Measurements from ENCODE around the gene DYDC2. TPM values are rescaled to one million over a fixed set of nuclear protein-coding genes. Genes with fewer than 3 reads are reported as not detected.

DYDC2 gene
- total and polyA plus RNA-seq, 4 experiments from 2014 or later, result not detected

DNA sequence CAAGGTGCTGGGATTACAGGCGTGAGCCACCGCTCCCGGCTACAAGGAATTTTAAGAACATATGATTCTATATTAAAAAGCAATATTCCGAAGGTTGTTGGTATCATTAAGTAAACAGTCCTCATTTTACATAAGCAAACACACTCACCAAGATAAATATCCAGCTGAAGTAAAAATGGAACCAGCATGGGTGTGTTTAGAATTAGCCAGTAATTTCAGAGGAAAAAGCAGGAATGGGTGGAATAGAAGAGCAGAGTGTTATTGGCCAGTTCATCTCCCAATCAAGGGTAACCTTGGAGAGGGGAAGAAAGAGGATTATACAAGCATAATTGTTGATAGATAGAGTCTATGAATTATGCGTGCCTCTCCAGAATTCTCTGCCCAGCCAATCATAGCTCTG, 35.4 kb upstream of the DYDC2 start:
- Histone ChIP-seq H3K4me3 (ENCODE audit: low read length in 2 of 2) (no peak overlapping the region), H3K27me3 (ENCODE audit: insufficient read depth, low read length) (no peaks in the 10 kb centered on the region), H3K4me1 (ENCODE audit: insufficient read depth, low read length) (no peaks in the 10 kb centered on the region), H3K27ac (ENCODE audit: low read depth, low read length) (no peak overlapping the region), H3K36me3 (ENCODE audit: insufficient read depth, low read length) (no peaks in the 10 kb centered on the region), H3K9me3 (ENCODE audit: control insufficient read depth in 1 of 2, low read length in 2 of 2) (no peaks in the 10 kb centered on the region)
- H3K9me3 Mint-ChIP-seq, result no peaks in the 10 kb centered on the region
- ChIA-PET POLR2A (ENCODE audit: partially characterized antibody) (no interaction called here), CTCF (ENCODE audit: partially characterized antibody) (no interaction called here)
- H3K4me3 Mint-ChIP-seq, result no peak overlapping the region
- H3K27me3 Mint-ChIP-seq, result peaks cover 6 to 9% of the 10 kb centered on the region in 2 donors
- no peak for DNase-seq
- intact Hi-C loops (cut with micrococcal nuclease), result no loop called here
- no peaks in the 10 kb centered on the region for H3K4me1 Mint-ChIP-seq
- H3K27ac Mint-ChIP-seq, result peak overlapping the region in 1 of 7 donors; percentile 42
- H3K36me3 Mint-ChIP-seq, result no peaks in the 10 kb centered on the region

DNA sequence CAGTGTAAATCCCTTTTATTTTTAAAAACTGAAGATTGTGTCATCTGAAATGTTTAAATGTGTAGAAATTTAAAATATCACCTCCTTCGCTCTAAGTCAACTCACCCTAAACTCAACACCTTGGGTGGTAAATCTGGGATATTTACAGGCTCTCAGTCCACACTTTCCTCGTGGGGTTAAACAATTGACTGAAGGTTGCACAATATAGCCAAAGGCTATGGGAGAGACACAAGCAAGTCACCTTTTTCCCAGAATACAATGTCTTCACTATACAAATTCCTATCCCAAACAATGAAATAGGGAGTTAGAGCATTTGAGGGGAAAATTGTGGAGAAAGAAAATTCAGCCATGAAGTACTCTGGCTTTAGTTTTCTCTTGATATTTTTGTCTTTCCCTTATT, 34.4 kb upstream of the DYDC2 start:
- ChIA-PET CTCF (ENCODE audit: partially characterized antibody) (no interaction called here), POLR2A (ENCODE audit: partially characterized antibody) (no interaction called here)
- no peak overlapping the region for H3K27ac ChIP-seq (ENCODE audit: low read depth, low read length)
- H3K4me3 Mint-ChIP-seq, result no peak overlapping the region
- peaks cover 6 to 9% of the 10 kb centered on the region in 2 donors for H3K27me3 Mint-ChIP-seq
- H3K36me3 ChIP-seq (ENCODE audit: insufficient read depth, low read length), result no peaks in the 10 kb centered on the region
- no peaks in the 10 kb centered on the region for H3K27me3 ChIP-seq (ENCODE audit: insufficient read depth, low read length)
- H3K4me1 Mint-ChIP-seq, result no peaks in the 10 kb centered on the region
- H3K36me3 Mint-ChIP-seq, result no peaks in the 10 kb centered on the region
- H3K27ac Mint-ChIP-seq, result no peak overlapping the region
- no peaks in the 10 kb centered on the region for H3K9me3 Mint-ChIP-seq
- no peaks in the 10 kb centered on the region for H3K9me3 ChIP-seq (ENCODE audit: control insufficient read depth in 1 of 2, low read length in 2 of 2)
- no peak overlapping the region for H3K4me3 ChIP-seq (ENCODE audit: low read length in 2 of 2)
- H3K4me1 ChIP-seq (ENCODE audit: insufficient read depth, low read length), result no peaks in the 10 kb centered on the region
- DNase-seq, result no peak
- intact Hi-C loops (cut with micrococcal nuclease), result no loop called here

DNA sequence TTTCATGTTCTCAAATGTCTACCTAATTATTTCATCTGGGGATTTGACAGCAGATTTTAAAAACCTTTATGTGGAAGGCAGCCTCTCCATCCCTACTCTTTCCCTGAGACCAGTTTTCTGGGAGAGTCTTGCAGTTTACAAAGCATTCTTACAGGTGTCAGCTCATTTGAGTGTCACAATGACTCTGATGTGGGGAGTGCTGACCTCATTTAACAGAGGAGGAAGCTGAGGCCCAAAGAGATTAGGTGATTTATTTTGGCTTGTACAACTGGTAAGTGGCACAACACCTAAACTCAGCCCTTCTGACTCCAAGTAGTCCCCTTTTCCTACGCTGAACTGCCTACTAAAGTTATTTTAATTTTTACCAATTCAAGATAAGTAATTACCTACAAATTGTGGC, 33.9 kb upstream of the DYDC2 start:
- no peak overlapping the region for H3K27ac Mint-ChIP-seq
- H3K9me3 ChIP-seq (ENCODE audit: control insufficient read depth in 1 of 2, low read length in 2 of 2), result no peaks in the 10 kb centered on the region
- H3K27me3 Mint-ChIP-seq, result peaks cover 6 to 9% of the 10 kb centered on the region in 2 donors
- no peaks in the 10 kb centered on the region for H3K36me3 ChIP-seq (ENCODE audit: insufficient read depth, low read length)
- ChIA-PET POLR2A (ENCODE audit: partially characterized antibody) (no interaction called here), CTCF (ENCODE audit: partially characterized antibody) (no interaction called here)
- no peak overlapping the region for H3K27ac ChIP-seq (ENCODE audit: low read depth, low read length)
- no peaks in the 10 kb centered on the region for H3K9me3 Mint-ChIP-seq
- no peak overlapping the region for H3K4me3 ChIP-seq (ENCODE audit: low read length in 2 of 2)
- H3K27me3 ChIP-seq (ENCODE audit: insufficient read depth, low read length), result no peaks in the 10 kb centered on the region
- no peak overlapping the region for H3K4me3 Mint-ChIP-seq
- no peaks in the 10 kb centered on the region for H3K4me1 ChIP-seq (ENCODE audit: insufficient read depth, low read length)
- no peaks in the 10 kb centered on the region for H3K4me1 Mint-ChIP-seq
- no peaks in the 10 kb centered on the region for H3K36me3 Mint-ChIP-seq
- no peak for DNase-seq
- intact Hi-C loops (cut with micrococcal nuclease), result no loop called here

- Mint-ChIP-seq H3K4me1 (no peaks in the 10 kb centered on the region), H3K4me3 (no peak overlapping the region), H3K27ac (no peak overlapping the region), H3K36me3 (no peaks in the 10 kb centered on the region), H3K27me3 (peaks cover 6 to 9% of the 10 kb centered on the region in 2 donors), H3K9me3 (no peaks in the 10 kb centered on the region)
- ChIA-PET CTCF (ENCODE audit: partially characterized antibody) (no interaction called here), POLR2A (ENCODE audit: partially characterized antibody) (no interaction called here)
- H3K4me3 ChIP-seq (ENCODE audit: low read length in 2 of 2), result no peak overlapping the region
- H3K4me1 ChIP-seq (ENCODE audit: insufficient read depth, low read length), result no peaks in the 10 kb centered on the region
- H3K27me3 ChIP-seq (ENCODE audit: insufficient read depth, low read length), result no peaks in the 10 kb centered on the region
- DNase-seq, result no peak
- intact Hi-C loops (cut with micrococcal nuclease), result no loop called here
- H3K9me3 ChIP-seq (ENCODE audit: control insufficient read depth in 1 of 2, low read length in 2 of 2), result no peaks in the 10 kb centered on the region
- no peaks in the 10 kb centered on the region for H3K36me3 ChIP-seq (ENCODE audit: insufficient read depth, low read length)
- no peak overlapping the region for H3K27ac ChIP-seq (ENCODE audit: low read depth, low read length)
Observed at GRCh38 chr10:80323311-80323710, 33.3 kb upstream of the DYDC2 start.

- Histone ChIP-seq H3K9me3 (ENCODE audit: control insufficient read depth in 1 of 2, low read length in 2 of 2) (no peaks in the 10 kb centered on the region), H3K36me3 (ENCODE audit: insufficient read depth, low read length) (no peaks in the 10 kb centered on the region), H3K4me3 (ENCODE audit: low read length in 2 of 2) (no peak overlapping the region), H3K27ac (ENCODE audit: low read depth, low read length) (no peak overlapping the region), H3K4me1 (ENCODE audit: insufficient read depth, low read length) (no peaks in the 10 kb centered on the region), H3K27me3 (ENCODE audit: insufficient read depth, low read length) (no peaks in the 10 kb centered on the region)
- intact Hi-C loops (cut with micrococcal nuclease), result no loop called here
- ChIA-PET CTCF (ENCODE audit: partially characterized antibody) (no interaction called here), POLR2A (ENCODE audit: partially characterized antibody) (no interaction called here)
- no peak for DNase-seq
- no peak overlapping the region for H3K4me3 Mint-ChIP-seq
- H3K27ac Mint-ChIP-seq, result no peak overlapping the region
- H3K4me1 Mint-ChIP-seq, result no peaks in the 10 kb centered on the region
- H3K27me3 Mint-ChIP-seq, result peaks cover 6 to 7% of the 10 kb centered on the region in 2 donors
- H3K9me3 Mint-ChIP-seq, result no peaks in the 10 kb centered on the region
- H3K36me3 Mint-ChIP-seq, result no peaks in the 10 kb centered on the region
Observed at GRCh38 chr10:80324086-80324485, 32.5 kb upstream of the DYDC2 start.

GRCh38 chr10:80324891-80325364, 31.7 kb upstream of the DYDC2 start:
- H3K36me3 ChIP-seq (ENCODE audit: insufficient read depth, low read length), result no peaks in the 10 kb centered on the region
- Mint-ChIP-seq H3K27me3 (peaks cover 4% of the 10 kb centered on the region in 2 donors), H3K4me1 (no peaks in the 10 kb centered on the region), H3K9me3 (no peaks in the 10 kb centered on the region), H3K4me3 (no peak overlapping the region), H3K36me3 (no peaks in the 10 kb centered on the region), H3K27ac (no peak overlapping the region)
- H3K4me1 ChIP-seq (ENCODE audit: insufficient read depth, low read length), result no peaks in the 10 kb centered on the region
- intact Hi-C loops (cut with micrococcal nuclease), result no loop called here
- no peak overlapping the region for H3K27ac ChIP-seq (ENCODE audit: low read depth, low read length)
- ChIA-PET CTCF (ENCODE audit: partially characterized antibody) (no interaction called here), POLR2A (ENCODE audit: partially characterized antibody) (no interaction called here)
- DNase-seq, result no peak
- no peaks in the 10 kb centered on the region for H3K9me3 ChIP-seq (ENCODE audit: control insufficient read depth in 1 of 2, low read length in 2 of 2)
- no peaks in the 10 kb centered on the region for H3K27me3 ChIP-seq (ENCODE audit: insufficient read depth, low read length)
- no peak overlapping the region for H3K4me3 ChIP-seq (ENCODE audit: low read length in 2 of 2)

DNA sequence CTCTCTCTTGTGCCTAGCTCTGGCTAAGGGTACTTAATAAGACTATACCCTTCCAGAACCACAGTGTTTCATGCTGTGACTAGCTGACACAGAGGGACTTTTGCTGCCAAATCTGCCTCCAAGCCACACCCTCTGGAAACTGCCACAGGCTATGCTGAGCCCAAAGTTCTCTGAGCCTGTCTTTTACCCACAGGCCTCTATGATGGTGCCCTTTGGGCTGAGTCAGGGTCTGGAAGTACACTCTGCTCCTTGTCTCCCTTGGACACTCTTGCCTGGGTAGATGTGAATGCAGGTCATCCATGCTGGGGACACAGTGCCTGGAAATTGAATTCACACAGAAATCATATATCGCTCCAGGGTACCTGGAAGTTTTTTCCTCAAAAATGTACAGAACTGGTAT, 22.6 kb upstream of the DYDC2 start:
- ChIA-PET POLR2A (ENCODE audit: partially characterized antibody) (no interaction called here), CTCF (ENCODE audit: partially characterized antibody) (no interaction called here)
- H3K27ac ChIP-seq (ENCODE audit: low read depth, low read length), result no peak overlapping the region
- intact Hi-C loops (cut with micrococcal nuclease), result no loop called here
- H3K36me3 Mint-ChIP-seq, result no peaks in the 10 kb centered on the region
- peaks cover 0 to 2% of the 10 kb centered on the region in 2 donors for H3K27me3 Mint-ChIP-seq
- no peaks in the 10 kb centered on the region for H3K4me1 Mint-ChIP-seq
- no peak overlapping the region for H3K4me3 ChIP-seq (ENCODE audit: low read length in 2 of 2)
- peaks cover 0 to 2% (median 0%) of the 10 kb centered on the region in 8 donors for H3K9me3 Mint-ChIP-seq
- no peaks in the 10 kb centered on the region for H3K4me1 ChIP-seq (ENCODE audit: insufficient read depth, low read length)
- H3K9me3 ChIP-seq (ENCODE audit: control insufficient read depth in 1 of 2, low read length in 2 of 2), result no peaks in the 10 kb centered on the region
- H3K4me3 Mint-ChIP-seq, result no peak overlapping the region
- DNase-seq, result no peak
- H3K36me3 ChIP-seq (ENCODE audit: insufficient read depth, low read length), result no peaks in the 10 kb centered on the region
- no peaks in the 10 kb centered on the region for H3K27me3 ChIP-seq (ENCODE audit: insufficient read depth, low read length)
- no peak overlapping the region for H3K27ac Mint-ChIP-seq

- no peaks in the 10 kb centered on the region for H3K27me3 ChIP-seq (ENCODE audit: insufficient read depth, low read length)
- Mint-ChIP-seq H3K27me3 (no peaks in the 10 kb centered on the region), H3K36me3 (no peaks in the 10 kb centered on the region), H3K4me1 (no peaks in the 10 kb centered on the region), H3K9me3 (no peaks in the 10 kb centered on the region), H3K4me3 (no peak overlapping the region), H3K27ac (no peak overlapping the region)
- H3K36me3 ChIP-seq (ENCODE audit: insufficient read depth, low read length), result no peaks in the 10 kb centered on the region
- no peak overlapping the region for H3K27ac ChIP-seq (ENCODE audit: low read depth, low read length)
- no peaks in the 10 kb centered on the region for H3K9me3 ChIP-seq (ENCODE audit: control insufficient read depth in 1 of 2, low read length in 2 of 2)
- ChIA-PET POLR2A (ENCODE audit: partially characterized antibody) (no interaction called here), CTCF (ENCODE audit: partially characterized antibody) (no interaction called here)
- no peak overlapping the region for H3K4me3 ChIP-seq (ENCODE audit: low read length in 2 of 2)
- DNase-seq, result no peak
- intact Hi-C loops (cut with micrococcal nuclease), result no loop called here
- no peaks in the 10 kb centered on the region for H3K4me1 ChIP-seq (ENCODE audit: insufficient read depth, low read length)
Observed at GRCh38 chr10:80344276-80344675, 12.3 kb upstream of the DYDC2 start.
